ENCODE measurements around the gene POLR1B. TPM values are rescaled to one million over a fixed set of nuclear protein-coding genes. Genes with fewer than 3 reads are reported as not detected.

The POLR1B gene
- total RNA-seq, 1 experiment from 2014 or later, result 42.2 TPM

GRCh38 chr2:112572005-112572404, 29.7 kb downstream of the POLR1B start:
- POLR2A ChIA-PET, result no interaction called here
- Mint-ChIP-seq H3K27me3 (ENCODE audit: insufficient read depth, unreplicated experiment) (no peaks in the 10 kb centered on the region), H3K4me3 (ENCODE audit: unreplicated experiment) (no peak overlapping the region), H3K36me3 (ENCODE audit: insufficient read depth, unreplicated experiment) (peaks cover 95% of the 10 kb centered on the region), H3K4me1 (ENCODE audit: low read depth, unreplicated experiment) (no peaks in the 10 kb centered on the region), H3K9me3 (ENCODE audit: unreplicated experiment) (no peaks in the 10 kb centered on the region), H3K27ac (ENCODE audit: unreplicated experiment) (no peak overlapping the region)
- Histone ChIP-seq H3K4me1 (no peaks in the 10 kb centered on the region), H3K36me3 (ENCODE audit: control insufficient read depth, insufficient read depth, low read length) (peaks cover 2% of the 10 kb centered on the region), H3K9me3 (no peaks in the 10 kb centered on the region), H3K27me3 (replicated peaks; ENCODE audit: control insufficient read depth, insufficient read depth, low read length) (no peaks in the 10 kb centered on the region), H3K4me3 (ENCODE audit: low read depth, low read length) (no peak overlapping the region)
- BruUV-seq (replicated peaks), result no TSS peak
- CTCF ChIA-PET, result no interaction called here
- no peak for DNase-seq
- intact Hi-C loops (cut with micrococcal nuclease; ENCODE audit: unreplicated experiment), result no loop called here
- TF ChIP-seq CTCF (IDR thresholded peaks at IDR 0.05; ENCODE audit: insufficient read depth in 1 of 2, low read depth in 1 of 2, low read length in 1 of 2, severe bottlenecking in 1 of 2, unreplicated experiment in 1 of 2), result no peak

GRCh38 chr2:112577756-112578155, 35.5 kb downstream of the POLR1B start:
- Mint-ChIP-seq H3K27ac (ENCODE audit: unreplicated experiment) (no peak overlapping the region), H3K36me3 (ENCODE audit: insufficient read depth, unreplicated experiment) (peaks cover 46% of the 10 kb centered on the region), H3K4me3 (ENCODE audit: unreplicated experiment) (no peak overlapping the region), H3K4me1 (ENCODE audit: low read depth, unreplicated experiment) (no peaks in the 10 kb centered on the region), H3K9me3 (ENCODE audit: unreplicated experiment) (no peaks in the 10 kb centered on the region), H3K27me3 (ENCODE audit: insufficient read depth, unreplicated experiment) (no peaks in the 10 kb centered on the region)
- CTCF ChIA-PET, result interaction anchor here (0.6 to 1.2 kb wide), 12 partner anchors 10 to 1154 kb away, joined by 3 to 11 read pairs (median 3); no protein-coding TSS in a partner anchor
- H3K36me3 ChIP-seq (ENCODE audit: control insufficient read depth, insufficient read depth, low read length), result no peaks in the 10 kb centered on the region; the same call in 1 of the 2 replicates
- peak; percentile 21 to 50 for TF ChIP-seq CTCF (IDR thresholded peaks at IDR 0.05; ENCODE audit: insufficient read depth in 1 of 2, low read depth in 1 of 2, low read length in 1 of 2, severe bottlenecking in 1 of 2, unreplicated experiment in 1 of 2)
- intact Hi-C loops (cut with micrococcal nuclease; ENCODE audit: unreplicated experiment), result loop anchor here (1.0 to 5.0 kb wide), 2 partner anchors 35 to 455 kb away; partner anchors contain the start of gene POLR1B
- no TSS peak for BruUV-seq (replicated peaks)
- H3K9me3 ChIP-seq, result no peaks in the 10 kb centered on the region
- DNase-seq, result no peak
- no peaks in the 10 kb centered on the region for H3K27me3 ChIP-seq (replicated peaks; ENCODE audit: control insufficient read depth, insufficient read depth, low read length)
- no peak overlapping the region for H3K4me3 ChIP-seq (ENCODE audit: low read depth, low read length)
- H3K4me1 ChIP-seq, result no peaks in the 10 kb centered on the region; the same call in 1 of the 2 replicates
- POLR2A ChIA-PET, result interaction anchor here (0.7 kb wide), 1 partner anchor 182 kb away, joined by 6 read pairs; no protein-coding TSS in a partner anchor

GRCh38 chr2:112579241-112579640, 37.0 kb downstream of the POLR1B start:
- no peak for DNase-seq
- intact Hi-C loops (cut with micrococcal nuclease; ENCODE audit: unreplicated experiment), result loop anchor here (5.0 kb wide), 1 partner anchor 457 kb away; no protein-coding TSS in a partner anchor
- H3K36me3 Mint-ChIP-seq (ENCODE audit: insufficient read depth, unreplicated experiment), result peaks cover 40% of the 10 kb centered on the region

More at GRCh38 chr2:112579241-112579640, 37.0 kb downstream of the POLR1B start:
- Mint-ChIP-seq H3K27ac (ENCODE audit: unreplicated experiment) (no peak overlapping the region), H3K27me3 (ENCODE audit: insufficient read depth, unreplicated experiment) (no peaks in the 10 kb centered on the region), H3K4me1 (ENCODE audit: low read depth, unreplicated experiment) (no peaks in the 10 kb centered on the region), H3K4me3 (ENCODE audit: unreplicated experiment) (no peak overlapping the region), H3K9me3 (ENCODE audit: unreplicated experiment) (no peaks in the 10 kb centered on the region)
- ChIA-PET POLR2A (no interaction called here), CTCF (no interaction called here)
- no peaks in the 10 kb centered on the region for H3K36me3 ChIP-seq (ENCODE audit: control insufficient read depth, insufficient read depth, low read length)
- H3K4me3 ChIP-seq (ENCODE audit: low read depth, low read length), result no peak overlapping the region
- H3K27me3 ChIP-seq (replicated peaks; ENCODE audit: control insufficient read depth, insufficient read depth, low read length), result no peaks in the 10 kb centered on the region
- no peak for TF ChIP-seq CTCF (IDR thresholded peaks at IDR 0.05; ENCODE audit: insufficient read depth in 1 of 2, low read depth in 1 of 2, low read length in 1 of 2, severe bottlenecking in 1 of 2, unreplicated experiment in 1 of 2)
- peaks cover 5% of the 10 kb centered on the region for H3K4me1 ChIP-seq
- no peaks in the 10 kb centered on the region for H3K9me3 ChIP-seq
- no TSS peak for BruUV-seq (replicated peaks)

Measured in Caco-2 (cell line).